GM19035 (cell line): ENCODE data around the gene C1orf141.
A peak's percentile ranks its signal among the peaks of the same experiment; 100 is the strongest.
"Not testable (repeated sequence)": the region's sequence is repeated elsewhere in the genome, so short reads cannot be mapped to it uniquely, and the experiment has no call there.

Experiments used
- ATAC-seq: cut with Tn5 transposase; IDR thresholded peaks from one replicate; pipeline ENCODE4 v1.9.1; 2021; ENCODE audit not compliant: unreplicated experiment

The C1orf141 gene

DNA sequence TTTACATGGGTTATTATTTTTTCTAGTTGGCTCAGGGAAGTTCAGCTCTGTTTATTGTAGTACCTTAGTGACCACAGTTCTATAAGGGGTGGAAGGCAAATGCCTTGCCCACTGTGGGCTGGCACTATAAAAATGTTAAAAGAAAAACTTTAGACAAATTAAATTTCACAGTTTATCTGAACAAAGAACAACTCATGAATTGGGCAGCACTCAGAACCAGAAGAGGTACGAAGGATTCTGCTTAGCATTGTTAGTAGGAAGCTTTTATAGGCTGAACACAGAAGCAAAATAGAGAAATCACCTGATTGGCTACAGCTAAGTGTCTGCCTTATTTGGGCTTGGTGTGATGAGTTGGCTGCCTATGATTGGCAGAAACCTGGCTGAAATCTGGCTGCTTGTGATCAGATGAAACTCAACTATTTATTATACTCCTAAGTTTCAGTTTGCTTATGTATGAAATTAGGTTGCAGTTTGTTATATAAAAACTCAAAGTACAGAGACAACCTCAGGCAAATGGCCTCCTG, 45.0 kb downstream of the C1orf141 start:
- no peak for ATAC-seq

DNA sequence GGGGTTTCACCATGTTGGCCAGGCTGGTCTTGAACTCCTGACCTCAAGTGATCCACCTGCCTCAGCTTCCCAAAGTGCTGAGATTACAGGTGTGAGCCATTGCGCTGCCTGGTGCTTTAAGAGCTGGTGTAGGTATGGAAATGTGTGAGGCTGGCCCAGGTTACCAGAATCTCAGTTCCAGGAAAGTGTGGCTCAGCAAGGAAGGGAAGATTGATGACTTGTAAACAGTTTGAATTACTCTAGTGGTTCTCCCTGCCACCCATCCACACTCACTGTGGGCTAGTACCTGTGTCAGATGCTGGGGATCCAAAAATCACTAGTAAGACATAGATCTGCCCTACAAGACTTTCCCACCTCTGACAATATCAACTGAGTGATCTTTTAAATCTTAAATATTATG, 46.3 kb downstream of the C1orf141 start:
- ATAC-seq = no peak

GRCh38 chr1:67085326-67085725, 49.4 kb downstream of the C1orf141 start:
- ATAC-seq = no peak

GRCh38 chr1:67084765-67085318, 49.9 kb downstream of the C1orf141 start:
- no peak for ATAC-seq

GRCh38 chr1:67078291-67078690, 56.5 kb downstream of the C1orf141 start:
- ATAC-seq = no peak

DNA sequence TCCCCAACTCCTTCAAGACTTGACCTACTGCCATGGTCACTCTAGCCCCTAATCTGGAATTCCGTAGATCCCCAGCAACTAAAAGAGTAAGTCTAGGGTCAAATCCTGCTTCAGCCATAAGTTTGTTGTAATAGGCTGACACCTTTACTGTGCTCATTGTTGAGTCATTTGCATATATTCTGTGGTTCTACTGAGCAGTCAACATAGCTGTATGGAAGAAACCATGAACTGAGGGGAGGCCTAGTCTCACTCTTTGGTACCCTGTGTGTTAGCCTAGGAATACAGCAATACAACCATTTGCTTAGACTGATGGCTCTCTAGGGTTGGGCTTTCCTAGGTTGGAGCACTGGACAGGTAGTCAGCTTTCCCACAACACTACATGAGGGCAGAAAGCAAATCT, 57.2 kb downstream of the C1orf141 start:
- ATAC-seq = no peak

GRCh38 chr1:67072749-67073148, 62.0 kb downstream of the C1orf141 start:
- no peak for ATAC-seq

GRCh38 chr1:67067655-67068054, 67.1 kb downstream of the C1orf141 start:
- ATAC-seq = not testable (repeated sequence)

DNA sequence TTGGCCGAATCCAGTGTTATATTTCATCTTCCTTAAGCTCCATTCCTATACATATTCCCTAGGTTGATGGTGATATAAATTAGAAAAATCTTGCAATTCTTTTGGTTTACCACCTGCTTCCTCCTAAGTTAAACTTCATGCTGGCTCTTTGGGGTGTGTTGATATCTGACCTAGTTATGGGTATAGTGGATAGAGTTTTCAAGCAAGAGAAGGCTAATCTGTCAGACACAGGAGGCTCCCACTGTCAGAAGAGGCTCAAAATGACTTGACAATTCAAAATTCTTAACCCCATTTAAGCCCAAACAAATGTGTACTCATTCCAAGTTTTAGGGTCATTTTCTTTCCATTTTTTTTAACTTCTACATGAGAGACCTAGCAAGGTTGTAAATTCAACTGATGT, 72.4 kb downstream of the C1orf141 start:
- ATAC-seq = no peak

GRCh38 chr1:67061266-67061665, 73.5 kb downstream of the C1orf141 start:
- ATAC-seq = no peak

- no peak for ATAC-seq
Observed at GRCh38 chr1:67060811-67061218, 74.0 kb downstream of the C1orf141 start.

- ATAC-seq = no peak
Observed at GRCh38 chr1:67059346-67059745, 75.4 kb downstream of the C1orf141 start.

GRCh38 chr1:67058761-67059160, 76.0 kb downstream of the C1orf141 start:
- no peak for ATAC-seq

GRCh38 chr1:67058242-67058641, 76.5 kb downstream of the C1orf141 start:
- ATAC-seq = no peak

- peak; percentile 78 for ATAC-seq
Observed at GRCh38 chr1:67053785-67054772, 80.7 kb downstream of the C1orf141 start, which contains the start of gene SLC35D1. SLC35D1 (minus strand) TSS chr1:67054148; CDS start chr1:67054013, 135 bp downstream.

- ATAC-seq = peak; percentile 48
Observed at GRCh38 chr1:67053535-67053784, 81.3 kb downstream of the C1orf141 start.

- ATAC-seq = peak; percentile 29
Observed at GRCh38 chr1:67052741-67053534, 81.8 kb downstream of the C1orf141 start.

DNA sequence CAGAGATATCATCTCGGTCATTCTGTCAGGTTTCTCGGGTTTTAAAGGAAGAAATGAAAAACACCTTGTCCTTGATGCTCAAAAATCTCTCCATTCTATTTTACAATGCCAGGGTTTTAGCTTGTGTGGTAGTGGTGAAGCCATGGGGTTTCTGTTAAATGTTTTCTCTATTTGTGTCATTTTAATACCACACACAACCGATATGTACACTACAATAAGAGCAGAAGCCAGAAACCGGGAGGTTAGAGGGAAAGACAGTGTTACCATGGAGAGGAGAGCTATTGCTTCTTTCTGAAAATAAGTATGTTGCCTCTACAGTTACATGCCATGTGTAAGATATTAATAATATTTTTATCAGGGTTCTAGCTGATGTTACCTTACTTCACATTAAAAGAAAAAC, 83.6 kb downstream of the C1orf141 start:
- no peak for ATAC-seq

DNA sequence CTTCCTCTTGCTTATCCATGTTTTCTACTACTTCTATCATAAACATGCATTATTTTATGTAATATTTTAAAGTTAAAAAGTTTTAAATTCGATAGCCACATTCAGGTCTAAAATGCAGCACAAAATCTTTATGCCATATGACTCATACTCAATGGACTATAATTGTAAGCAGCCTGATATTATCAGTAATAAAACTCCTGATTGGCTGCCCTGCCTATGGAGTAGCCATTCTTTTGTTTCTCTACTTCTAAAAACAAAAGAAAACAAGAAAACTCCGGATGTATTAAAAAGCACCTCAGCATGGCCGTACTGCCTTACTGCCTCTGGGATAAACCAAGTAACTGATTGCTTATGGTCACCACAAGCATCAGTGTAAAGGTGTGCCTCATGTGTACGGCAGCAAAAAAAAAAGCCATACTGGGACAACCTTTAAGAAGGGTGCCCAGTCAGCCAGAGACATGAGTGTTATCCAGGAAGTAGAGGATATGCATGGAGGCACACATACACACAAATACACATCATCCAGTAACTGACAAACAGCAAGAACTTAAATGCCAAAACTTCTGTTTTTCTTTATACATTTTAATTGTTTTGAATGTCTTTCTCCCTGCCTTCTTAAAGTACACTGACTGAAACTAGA, 90.0 kb downstream of the C1orf141 start:
- ATAC-seq = no peak

- ATAC-seq = no peak
Observed at GRCh38 chr1:67043366-67043765, 91.4 kb downstream of the C1orf141 start.
